ENCODE data around the gene ACTN1. TPM values are rescaled to one million over a fixed set of nuclear protein-coding genes. Genes with fewer than 3 reads are reported as not detected.

Gene ACTN1
- total and polyA plus RNA-seq, 11 donors: 48.4 to 252 (median 104) TPM

GRCh38 chr14:68968051-68968450 lies 11.1 kb downstream of the ACTN1 start:
- WGBS, 4 donors: 84 to 90% (median 88%) methylated on average over 8 of the region's 8 CpGs
- no peak overlapping the region for H3K4me3 ChIP-seq
- peaks cover 0 to 24% (median 11%) of the 10 kb centered on the region in 9 donors for H3K36me3 ChIP-seq
- ATAC-seq (no peak), DNase-seq (no peak)
- no peaks in the 10 kb centered on the region for H3K27me3 ChIP-seq
- peaks cover 9 to 98% (median 75%) of the 10 kb centered on the region in 12 donors for H3K4me1 ChIP-seq
- H3K27ac ChIP-seq: peak overlapping the region in 4 of 12 donors; percentile 11 to 98 (median 77)
- no peaks in the 10 kb centered on the region for H3K9me3 ChIP-seq
- TF ChIP-seq POLR2A (IDR thresholded peaks at IDR 0.05) (no peak), CTCF (IDR thresholded peaks at IDR 0.05) (no peak)
- intact Hi-C loops (cut with DNase I): no loop called here

GRCh38 chr14:68967459-68967940 lies 11.6 kb downstream of the ACTN1 start:
- ATAC-seq (peak in 1 of 4 donors; percentile 6), DNase-seq (peak in 1 of 5 donors; percentile 24)
- Histone ChIP-seq H3K9me3 (no peaks in the 10 kb centered on the region), H3K27ac (peak overlapping the region in 9 of 12 donors; percentile 9 to 98 (median 48)), H3K4me3 (no peak overlapping the region), H3K4me1 (peaks cover 9 to 100% (median 77%) of the 10 kb centered on the region in 12 donors), H3K36me3 (peaks cover 0 to 19% (median 6%) of the 10 kb centered on the region in 9 donors), H3K27me3 (no peaks in the 10 kb centered on the region)
- intact Hi-C loops (cut with DNase I): no loop called here
- no peak for TF ChIP-seq POLR2A (IDR thresholded peaks at IDR 0.05)
- no peak for TF ChIP-seq CTCF (IDR thresholded peaks at IDR 0.05)
- 66 to 77% (median 70%) methylated on average over 3 of the region's 3 CpGs for WGBS, 4 donors

- H3K4me3 ChIP-seq: no peak overlapping the region
- peaks cover 9 to 100% (median 81%) of the 10 kb centered on the region in 12 donors for H3K4me1 ChIP-seq
- WGBS, 4 donors: 33 to 50% (median 44%) methylated on average over 3 of the region's 3 CpGs
- no peaks in the 10 kb centered on the region for H3K9me3 ChIP-seq
- ATAC-seq (peak; percentile 14 to 60 (median 36)), DNase-seq (peak in 1 of 5 donors; percentile 31)
- no peaks in the 10 kb centered on the region for H3K27me3 ChIP-seq
- H3K27ac ChIP-seq: peak overlapping the region in 9 of 12 donors; percentile 9 to 98 (median 48)
- H3K36me3 ChIP-seq: peaks cover 0 to 13% (median 0%) of the 10 kb centered on the region in 9 donors
- intact Hi-C loops (cut with DNase I): no loop called here
- TF ChIP-seq CTCF (IDR thresholded peaks at IDR 0.05): no peak
- no peak for TF ChIP-seq POLR2A (IDR thresholded peaks at IDR 0.05)
Measured at GRCh38 chr14:68966872-68967301, 12.2 kb downstream of the ACTN1 start.

- Histone ChIP-seq H3K36me3 (peaks cover 0 to 5% (median 0%) of the 10 kb centered on the region in 9 donors), H3K4me1 (peaks cover 9 to 99% (median 82%) of the 10 kb centered on the region in 12 donors), H3K4me3 (no peak overlapping the region), H3K9me3 (no peaks in the 10 kb centered on the region), H3K27me3 (no peaks in the 10 kb centered on the region), H3K27ac (peak overlapping the region in 7 of 12 donors; percentile 8 to 98 (median 29))
- intact Hi-C loops (cut with DNase I): no loop called here
- DNase-seq (peak in 1 of 5 donors; percentile 10), ATAC-seq (no peak)
- TF ChIP-seq POLR2A (IDR thresholded peaks at IDR 0.05) (no peak), CTCF (IDR thresholded peaks at IDR 0.05) (no peak)
Measured at GRCh38 chr14:68965261-68965761, 13.8 kb downstream of the ACTN1 start.
